Activated gamma-delta T cell (primary cell): ENCODE data around the gene NSUN7.

Experiments
- DNase-seq: peaks from one replicate; lab custom pipeline; 2025; lab: John Stamatoyannopoulos, UW

NSUN7 gene

DNA sequence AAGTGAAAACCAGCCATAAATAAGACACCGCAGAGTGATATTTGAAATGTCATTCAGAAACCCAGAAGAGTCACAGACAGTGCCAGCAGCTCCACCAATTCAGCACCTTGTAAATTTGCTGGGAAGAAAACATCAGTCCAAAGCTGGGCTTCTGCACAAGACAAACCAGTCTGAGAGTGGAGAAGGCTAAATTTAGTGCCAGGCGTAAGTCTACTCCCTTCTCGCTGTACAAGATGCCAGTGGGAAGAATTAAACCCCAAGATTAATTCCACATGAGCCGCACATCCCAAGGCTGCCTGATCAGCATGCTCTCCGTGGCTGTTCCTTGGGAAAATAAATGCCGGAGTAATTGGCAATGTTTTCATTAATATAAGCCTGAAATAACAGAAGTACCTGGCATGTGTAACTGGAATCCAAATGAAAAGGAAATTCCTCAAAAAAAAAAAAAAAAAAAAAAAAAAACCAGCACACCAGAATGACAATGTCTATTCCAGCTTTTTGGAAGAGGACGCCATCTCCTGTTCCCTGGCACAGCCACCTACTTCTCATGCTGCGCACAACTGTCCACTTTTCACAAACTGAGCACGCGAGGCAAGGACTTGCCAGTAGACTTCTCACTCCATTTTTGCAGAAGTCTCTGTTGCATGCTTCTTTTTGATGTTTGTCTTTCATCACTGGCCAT lies 95.5 kb downstream of the NSUN7 start:
- DNase-seq = no peak

DNA sequence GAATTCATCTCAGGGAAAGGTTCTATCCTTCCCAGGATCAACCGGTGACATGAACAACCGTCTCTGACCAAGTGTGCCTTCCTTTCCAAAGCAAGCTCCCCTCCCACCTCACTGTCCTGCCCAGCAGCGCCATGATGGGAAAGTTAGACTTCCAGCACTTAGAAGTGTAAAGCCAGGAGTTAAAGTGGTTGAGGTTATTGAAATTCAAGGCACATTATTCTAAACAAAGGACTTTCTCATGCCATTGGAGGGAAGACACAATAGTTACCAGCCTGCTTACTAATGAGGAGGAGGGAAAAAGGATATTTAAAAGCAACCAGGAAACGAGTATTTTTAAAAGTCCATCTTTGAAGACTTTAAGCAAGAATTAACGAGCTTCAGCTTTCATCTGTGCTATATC lies 96.8 kb downstream of the NSUN7 start:
- DNase-seq = no peak

DNA sequence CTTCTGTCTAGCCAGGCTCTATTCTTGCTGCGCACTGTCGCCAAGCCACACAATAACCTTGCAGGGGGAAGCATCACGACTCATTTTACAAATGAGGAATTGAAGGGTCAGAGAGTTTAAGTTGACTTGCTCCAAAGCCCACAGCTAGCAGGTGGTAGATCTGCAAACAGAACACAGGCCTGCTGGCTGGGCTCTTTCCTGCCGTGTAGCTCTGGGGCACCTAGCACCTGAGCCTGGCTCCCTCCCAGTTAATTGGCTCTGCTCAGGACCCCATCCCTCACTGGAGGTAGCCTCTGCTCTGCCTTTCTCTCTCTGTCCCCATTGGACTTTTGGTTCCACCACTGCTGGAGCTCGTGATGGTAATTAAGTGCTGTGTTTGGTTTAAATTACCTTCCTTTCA lies 98.5 kb downstream of the NSUN7 start:
- DNase-seq = no peak

DNA sequence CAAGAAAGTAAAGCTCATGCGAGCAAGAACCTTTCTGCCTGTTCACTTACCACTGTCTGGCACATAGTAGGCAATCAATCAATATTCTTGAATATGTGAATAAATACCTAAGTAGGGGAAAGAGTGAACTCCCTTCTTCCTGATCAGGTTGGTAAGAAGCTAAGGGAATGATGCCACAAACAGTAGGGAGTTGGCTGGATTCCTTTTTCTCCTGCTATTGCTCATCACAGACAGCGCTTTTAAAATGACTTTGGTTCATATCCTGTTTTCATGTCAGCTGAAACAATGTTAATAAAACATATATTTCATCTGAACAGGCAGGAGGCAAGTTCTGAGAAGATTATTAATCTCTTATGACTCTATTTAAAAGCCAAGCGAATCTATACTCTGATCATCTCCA lies 99.2 kb downstream of the NSUN7 start:
- no peak for DNase-seq

DNA sequence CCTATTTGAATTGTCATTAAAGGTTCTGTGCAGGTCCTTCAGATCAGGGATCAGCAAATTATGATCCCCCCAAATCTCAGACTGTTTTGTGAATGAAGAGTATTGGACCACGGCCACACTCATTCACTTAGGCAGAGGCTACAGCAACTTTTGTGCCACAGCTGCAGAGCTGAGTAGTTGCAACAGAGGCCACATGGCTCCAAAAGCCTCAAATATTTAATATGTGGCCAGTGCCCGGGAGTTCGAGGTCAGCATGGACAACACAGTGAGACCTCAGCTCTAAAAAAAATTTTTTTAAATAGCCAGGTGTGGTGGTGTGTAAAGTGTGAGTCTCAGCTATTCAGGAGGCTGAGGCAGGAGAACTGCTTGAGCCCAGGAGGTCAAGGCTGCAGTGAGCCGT lies 100.7 kb downstream of the NSUN7 start:
- DNase-seq = no peak

DNA sequence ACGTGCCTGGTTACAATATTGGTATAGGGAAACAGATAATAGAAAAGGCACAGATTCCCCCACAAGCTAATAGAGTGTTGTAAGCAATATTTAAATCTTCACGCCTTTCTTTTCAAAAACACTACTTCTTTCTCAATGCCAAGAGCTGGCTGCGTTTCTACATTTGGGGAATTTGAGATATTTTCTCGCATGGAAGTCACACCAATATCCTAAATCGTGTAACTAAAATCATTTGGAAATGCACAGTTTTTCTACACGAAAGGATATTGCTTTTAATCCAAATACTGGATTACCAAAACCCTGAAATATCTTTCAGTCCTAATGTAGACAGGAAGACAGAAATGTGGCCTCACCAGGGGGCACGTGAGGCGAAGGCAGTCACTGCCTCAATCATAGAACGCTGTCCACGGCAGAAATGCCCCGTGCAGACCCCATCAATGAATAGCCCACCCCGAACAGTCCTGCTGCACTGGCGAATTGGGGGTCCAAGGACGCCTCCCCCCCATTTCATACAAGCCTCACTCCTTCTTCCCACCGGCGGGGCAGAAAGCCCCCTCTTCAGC lies 106.6 kb downstream of the NSUN7 start:
- no peak for DNase-seq

DNA sequence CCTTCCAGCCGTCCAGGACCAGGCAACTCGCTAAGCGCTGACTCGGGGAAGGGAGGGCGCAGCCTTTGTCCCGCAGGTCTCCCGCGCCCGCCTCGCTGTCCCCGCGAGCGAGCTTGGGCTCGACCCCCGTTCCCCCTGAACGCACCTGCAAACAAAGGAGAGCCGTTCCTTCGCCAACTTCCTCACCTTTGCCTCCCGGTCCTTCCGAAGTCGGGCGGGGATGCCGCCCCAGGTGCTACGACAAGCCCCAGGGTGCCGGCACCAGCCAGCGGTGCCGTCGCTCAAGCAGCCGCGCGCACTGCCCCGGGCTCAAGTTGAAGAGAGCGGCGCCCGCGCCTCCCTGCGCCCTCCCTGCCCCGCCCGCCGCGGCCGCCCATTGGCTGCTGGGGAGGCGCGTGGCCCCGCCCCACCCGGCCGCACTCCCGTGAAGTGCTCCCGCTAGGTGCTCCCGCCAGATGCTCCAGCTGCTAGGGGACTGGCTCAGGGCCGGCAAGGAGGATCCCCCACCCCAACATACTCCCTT lies 107.1 kb downstream of the NSUN7 start:
- no peak for DNase-seq

DNA sequence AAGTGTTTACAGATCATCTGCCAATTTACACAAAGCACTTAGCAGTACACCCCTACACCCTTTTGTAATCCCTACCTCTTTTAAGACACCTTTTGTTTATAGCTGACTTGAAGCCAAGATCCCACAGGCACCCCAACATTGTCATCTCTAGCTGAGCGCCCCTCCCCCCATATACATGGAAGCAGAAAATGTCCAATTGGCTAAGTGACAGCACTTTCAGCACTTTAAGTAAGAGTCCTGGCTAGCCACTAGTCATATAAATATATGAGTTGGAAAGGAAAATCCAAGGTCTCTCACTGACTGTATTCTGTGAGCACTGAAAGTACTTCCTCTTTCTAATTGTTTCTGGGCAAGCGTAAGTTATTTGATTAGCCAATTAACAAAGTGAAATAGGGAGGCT lies 108.2 kb downstream of the NSUN7 start:
- DNase-seq = no peak

DNA sequence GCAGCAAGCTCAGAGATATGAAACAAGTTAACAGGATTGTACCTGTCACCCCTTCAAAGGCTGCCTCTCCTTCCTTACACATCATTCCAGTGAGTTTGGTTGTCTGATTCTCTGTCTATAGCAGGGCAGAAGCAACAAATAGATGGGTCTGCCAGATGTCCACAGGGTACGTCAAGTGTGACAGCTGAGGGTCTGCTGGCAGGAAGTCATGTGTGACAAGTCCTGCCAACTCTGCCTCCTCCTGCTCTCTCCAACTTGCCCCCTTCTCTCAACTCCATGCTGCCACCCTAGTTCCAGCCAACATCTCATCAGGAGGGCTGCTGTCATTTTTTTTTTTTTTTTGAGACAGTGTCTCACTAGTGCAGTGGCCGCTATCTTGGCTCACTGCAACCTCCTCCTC lies 109.2 kb downstream of the NSUN7 start:
- no peak for DNase-seq
